GM19193 (cell line): ENCODE results near the gene CES5A.

Source experiments
- POLR2A ChIP-seq: IDR thresholded peaks from 4 replicates; pipeline ENCODE4 v1.6.1; 2011; ENCODE audit not compliant: insufficient read depth, insufficient read length; ENCODE audit errors: extremely low read depth

CES5A gene, protein sequence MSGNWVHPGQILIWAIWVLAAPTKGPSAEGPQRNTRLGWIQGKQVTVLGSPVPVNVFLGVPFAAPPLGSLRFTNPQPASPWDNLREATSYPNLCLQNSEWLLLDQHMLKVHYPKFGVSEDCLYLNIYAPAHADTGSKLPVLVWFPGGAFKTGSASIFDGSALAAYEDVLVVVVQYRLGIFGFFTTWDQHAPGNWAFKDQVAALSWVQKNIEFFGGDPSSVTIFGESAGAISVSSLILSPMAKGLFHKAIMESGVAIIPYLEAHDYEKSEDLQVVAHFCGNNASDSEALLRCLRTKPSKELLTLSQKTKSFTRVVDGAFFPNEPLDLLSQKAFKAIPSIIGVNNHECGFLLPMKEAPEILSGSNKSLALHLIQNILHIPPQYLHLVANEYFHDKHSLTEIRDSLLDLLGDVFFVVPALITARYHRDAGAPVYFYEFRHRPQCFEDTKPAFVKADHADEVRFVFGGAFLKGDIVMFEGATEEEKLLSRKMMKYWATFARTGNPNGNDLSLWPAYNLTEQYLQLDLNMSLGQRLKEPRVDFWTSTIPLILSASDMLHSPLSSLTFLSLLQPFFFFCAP

DNA sequence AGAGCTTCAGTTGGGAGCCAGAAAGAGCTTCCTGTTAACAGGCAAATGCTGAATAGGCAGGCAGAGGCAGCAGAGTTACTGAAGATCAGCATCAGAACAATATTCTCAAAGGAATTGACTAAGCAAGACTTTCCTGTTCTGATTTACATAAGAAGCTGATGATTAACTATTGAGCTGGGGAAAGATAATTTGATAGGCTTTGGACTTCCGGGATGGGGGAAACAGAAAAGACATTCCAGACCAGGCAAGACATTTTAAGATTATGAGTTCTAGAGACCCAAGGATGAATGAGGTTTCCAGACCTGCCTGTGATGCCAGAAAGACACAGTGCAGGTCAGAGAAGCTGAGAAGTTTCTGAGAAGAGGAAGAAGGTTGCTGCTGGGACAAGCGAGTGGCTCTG is at the start of gene CES5A:
TSS of gene CES5A (minus strand) at position 101 of the 400 bp plus-strand sequence. CDS start 152 bp downstream, outside the sequence.
- no peak for TF ChIP-seq POLR2A

DNA sequence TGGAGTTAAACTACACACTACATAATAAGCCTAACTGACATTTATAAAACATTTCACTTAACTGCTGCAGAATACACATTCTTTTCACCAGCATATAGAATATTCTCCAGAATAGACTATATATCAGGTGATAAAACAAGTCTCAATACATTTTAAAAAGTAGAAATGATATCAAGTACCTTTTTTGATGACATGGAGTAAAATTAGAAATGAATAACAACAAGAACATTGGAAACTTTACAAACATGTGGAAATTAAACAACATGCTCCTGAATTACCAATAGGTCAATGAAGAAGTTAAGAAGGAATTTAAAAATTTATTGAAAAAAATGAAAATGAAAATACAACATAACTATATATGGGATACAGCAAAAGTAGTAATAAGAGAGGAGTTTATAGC is 47.5 kb upstream of the CES5A start:
- no peak for TF ChIP-seq POLR2A

DNA sequence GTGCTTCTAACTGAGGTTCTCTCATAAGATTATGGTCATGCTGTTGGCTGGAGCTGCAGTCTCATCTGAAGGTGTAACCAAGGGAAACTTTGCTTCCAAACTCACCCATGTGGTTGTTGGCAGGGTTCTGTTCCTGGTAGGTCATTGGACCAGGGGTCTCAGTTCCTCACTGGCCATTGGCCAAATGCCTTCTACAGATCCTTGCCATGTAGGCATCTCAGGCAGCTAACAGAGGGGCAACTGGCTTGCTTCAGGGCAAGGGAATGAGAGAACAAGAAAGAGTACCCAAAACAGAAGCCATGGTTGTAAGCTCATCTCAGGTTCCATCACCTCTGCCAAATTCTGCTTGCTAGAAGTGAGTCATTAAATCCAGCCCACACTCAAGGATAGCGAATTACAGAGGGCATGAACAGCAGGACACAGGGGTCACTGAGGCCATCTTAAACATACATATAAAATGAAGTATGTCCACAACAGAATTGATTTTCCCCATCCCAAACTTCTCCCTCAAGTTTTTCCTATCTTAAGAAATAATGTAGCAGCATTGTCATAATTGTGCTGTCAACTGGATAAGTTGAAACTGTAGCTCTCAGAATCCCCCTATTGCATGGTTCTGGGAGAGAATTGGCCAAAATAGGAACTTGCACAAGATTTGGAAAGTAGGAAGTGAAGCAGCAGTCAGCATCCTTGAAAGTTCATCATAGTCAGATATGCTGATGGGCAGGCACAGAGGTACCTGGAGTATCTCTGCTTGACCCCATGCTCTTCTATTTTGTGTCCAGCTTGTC is 42.4 kb upstream of the CES5A start:
- no peak for TF ChIP-seq POLR2A

DNA sequence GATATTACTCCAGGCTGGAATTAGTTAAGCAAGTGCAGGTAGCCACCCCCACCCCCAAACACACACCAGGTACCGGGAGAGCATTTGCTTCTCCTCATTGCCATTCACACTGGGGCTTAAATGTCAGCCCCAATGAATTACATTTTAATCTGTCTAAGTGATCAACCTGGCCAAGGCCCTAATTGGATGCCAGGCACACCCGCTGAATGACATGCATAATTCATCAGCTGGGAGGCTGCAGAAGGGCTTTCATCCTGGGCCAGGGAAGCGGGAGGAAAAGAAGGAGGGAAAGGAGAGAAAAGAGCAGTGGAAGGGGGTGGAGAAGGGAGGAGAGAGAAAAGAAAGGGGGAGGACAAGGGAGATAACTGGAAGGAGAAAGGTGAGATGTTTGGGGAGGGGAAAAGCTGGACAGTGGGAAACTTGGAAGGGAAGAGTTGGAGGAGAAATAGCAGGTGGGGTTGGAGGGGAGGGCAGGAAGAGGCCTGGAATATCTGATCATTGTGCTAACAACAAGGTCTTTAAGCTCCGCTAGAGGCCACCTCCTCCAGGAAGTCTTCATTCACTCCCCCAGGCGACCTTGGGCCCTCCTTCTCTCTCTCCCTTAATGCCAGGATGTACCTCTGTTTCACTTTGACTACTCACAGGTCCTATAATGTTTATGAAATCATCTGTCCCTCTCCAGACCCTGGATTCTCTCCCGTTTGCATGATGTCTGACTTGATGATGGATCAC is 40.1 kb upstream of the CES5A start:
- no peak for TF ChIP-seq POLR2A

DNA sequence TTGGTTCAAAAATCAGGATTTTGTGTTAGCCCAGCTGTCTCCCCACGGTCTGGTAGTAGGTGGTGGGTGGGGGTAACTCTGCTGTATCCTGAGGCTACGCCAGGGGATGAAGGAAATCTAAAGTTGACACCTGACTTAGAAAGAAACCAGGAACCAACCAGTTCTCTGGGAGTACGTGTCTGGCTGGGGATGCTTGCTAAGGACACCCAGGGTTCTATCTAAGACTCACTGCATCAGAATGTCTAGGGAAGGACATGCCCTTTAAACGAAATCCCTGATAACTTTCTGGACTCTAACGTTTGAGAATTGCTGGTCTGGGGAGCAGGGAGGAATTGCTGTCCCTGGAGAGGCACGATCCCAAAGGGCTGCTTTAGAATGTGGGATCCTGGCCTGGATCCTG is 39.2 kb upstream of the CES5A start:
- TF ChIP-seq POLR2A: no peak

DNA sequence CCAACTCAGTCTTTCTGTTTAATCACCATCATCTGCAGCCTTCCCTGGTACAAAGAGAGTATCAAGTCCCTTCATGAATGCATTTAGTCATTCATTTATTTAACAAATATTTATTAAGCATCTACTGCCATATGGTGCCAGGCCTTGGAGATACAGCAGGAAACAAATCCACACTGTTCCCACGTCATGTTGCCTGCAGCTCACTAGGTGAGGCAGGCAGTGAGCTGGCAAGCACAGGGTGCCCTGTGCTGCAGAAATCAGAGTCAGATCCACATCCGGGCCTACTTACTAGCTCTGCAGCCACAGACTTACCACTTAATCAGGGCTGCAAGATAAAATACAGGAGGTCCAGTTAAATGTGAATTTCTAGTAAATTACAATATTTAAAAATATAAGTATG is 38.5 kb upstream of the CES5A start:
- no peak for TF ChIP-seq POLR2A

DNA sequence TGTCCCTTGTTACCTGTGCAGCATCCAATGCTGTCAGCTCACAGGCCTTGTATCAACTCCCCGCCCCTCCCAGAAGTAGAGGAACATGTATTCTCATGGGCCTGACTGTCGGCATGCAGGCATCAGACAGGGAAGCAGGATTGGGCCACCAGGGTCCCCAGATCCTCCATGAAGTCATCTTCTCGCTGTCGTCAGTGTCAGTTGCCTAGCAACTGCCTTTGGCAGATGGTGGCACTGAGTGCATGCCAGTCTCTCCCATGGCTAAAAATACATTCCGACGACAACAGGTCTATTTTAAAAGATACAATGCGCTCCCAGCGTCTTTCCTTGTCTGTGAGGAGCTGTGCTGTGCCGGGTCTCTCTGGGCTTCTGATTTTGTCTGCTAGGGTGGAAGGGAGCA is 36.8 kb upstream of the CES5A start:
- no peak for TF ChIP-seq POLR2A

DNA sequence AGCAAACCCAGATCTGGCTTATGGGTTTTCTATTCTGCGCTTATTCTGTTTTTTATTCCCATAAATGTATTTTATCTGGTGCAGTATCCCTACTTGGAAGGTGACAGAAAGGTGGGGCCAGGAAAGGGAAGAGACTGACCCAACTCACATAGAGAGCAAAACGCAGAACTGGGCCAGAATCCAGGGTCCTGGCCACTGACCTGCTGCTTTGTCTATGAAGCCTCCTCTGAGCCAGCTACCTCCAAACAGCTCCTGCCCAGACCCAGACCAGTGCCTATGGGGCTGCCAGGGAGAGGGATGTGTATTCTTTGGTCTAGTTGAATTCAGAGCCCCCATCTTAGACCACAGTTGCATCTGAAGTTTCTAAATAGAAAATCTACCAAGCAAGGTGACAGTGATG is 36.4 kb upstream of the CES5A start:
- no peak for TF ChIP-seq POLR2A

DNA sequence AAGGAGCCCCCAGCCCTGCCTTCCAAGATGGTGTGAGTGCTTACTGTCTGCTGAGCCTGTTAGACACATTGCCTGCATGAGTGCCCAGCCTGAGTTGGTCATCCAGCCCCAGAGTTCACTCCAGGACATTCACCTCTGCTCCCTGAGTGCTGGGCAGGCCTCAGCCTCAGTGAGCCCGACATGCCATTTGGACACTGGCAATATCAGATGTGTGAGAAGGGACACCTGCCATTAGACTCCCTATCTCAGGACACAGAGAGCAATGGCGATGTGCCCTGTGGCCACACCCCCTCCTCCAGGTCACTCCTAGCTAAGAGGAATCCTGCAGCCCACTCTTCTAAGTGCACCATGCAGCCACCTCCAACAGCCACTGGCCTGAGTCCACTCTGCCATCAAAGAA is 34.7 kb upstream of the CES5A start:
- no peak for TF ChIP-seq POLR2A

DNA sequence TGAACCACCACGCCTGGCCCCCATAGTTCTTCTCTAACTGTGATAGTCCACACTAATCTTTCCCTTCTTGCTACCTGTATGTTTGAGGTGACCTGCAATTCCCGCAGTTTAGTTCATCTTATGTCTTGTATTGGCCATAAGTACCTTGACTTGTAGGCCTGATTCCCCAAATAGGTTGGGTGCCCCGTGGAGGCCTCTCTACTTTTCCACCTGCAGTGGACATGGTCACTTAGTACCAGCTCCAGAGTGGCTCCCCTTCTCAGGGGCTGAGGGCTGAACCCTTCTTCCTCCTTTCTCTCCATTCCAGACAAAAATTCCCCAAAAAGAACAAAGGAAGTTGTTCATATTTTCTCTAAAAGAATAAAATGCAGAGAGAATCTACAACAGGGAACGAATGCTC is 33.5 kb upstream of the CES5A start:
- no peak for TF ChIP-seq POLR2A

DNA sequence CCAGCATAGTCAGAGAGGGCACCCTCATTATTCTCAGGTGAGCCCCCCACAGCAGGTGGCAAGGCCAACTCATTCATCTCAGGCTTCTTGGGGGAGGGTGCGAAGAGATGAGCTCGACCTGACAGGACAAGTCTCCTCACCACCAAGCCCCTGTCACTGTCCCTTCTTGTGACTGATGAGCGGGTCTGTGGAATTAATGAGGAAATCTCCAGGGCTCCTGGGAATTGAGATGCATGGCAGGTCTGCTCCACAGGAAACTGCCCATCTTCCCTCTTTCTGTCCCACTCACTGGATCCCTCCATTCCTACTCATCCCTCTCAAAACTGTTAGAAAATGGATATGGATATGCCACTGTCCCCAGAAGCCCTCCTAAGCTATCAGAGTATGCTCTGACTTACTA is 32.5 kb upstream of the CES5A start:
- TF ChIP-seq POLR2A: no peak

DNA sequence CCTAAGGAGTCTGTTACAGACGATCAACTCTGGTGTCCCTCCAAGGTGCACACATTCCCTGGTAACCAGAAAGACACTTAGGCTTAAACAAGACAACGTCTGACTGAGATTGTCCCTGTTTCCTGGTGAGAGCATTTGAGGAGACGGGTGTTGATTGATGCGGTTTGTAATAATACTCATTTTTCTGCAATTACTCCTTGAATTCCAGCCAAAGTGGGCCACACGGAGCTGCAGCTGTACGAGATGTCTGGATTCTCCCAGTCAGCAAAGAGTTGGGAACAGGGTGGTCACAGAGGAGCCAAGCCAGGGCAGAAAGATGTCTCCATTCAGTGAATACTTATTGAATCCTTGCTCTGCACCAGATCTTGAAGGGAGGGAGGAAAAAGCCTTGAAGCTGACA is 30.9 kb upstream of the CES5A start:
- TF ChIP-seq POLR2A: no peak

DNA sequence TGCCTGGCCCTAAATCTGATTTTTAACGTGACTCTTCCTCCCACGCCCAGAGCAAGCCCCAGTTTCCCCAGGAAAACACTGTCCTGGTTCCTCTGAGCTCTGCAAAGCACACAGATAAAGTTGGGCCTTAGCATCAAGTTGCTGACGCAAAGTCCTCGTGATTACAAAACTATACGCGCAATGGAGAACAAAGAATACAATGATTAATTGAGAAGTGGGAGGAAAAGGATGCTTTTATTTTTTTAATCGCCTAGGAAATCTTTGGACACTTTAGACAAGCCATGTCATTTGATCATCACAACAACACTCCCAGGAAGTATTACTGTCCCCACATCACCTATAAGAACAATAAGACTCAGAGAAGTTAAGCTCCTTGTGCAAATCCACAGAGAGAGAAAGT is 30.5 kb upstream of the CES5A start:
- no peak for TF ChIP-seq POLR2A

DNA sequence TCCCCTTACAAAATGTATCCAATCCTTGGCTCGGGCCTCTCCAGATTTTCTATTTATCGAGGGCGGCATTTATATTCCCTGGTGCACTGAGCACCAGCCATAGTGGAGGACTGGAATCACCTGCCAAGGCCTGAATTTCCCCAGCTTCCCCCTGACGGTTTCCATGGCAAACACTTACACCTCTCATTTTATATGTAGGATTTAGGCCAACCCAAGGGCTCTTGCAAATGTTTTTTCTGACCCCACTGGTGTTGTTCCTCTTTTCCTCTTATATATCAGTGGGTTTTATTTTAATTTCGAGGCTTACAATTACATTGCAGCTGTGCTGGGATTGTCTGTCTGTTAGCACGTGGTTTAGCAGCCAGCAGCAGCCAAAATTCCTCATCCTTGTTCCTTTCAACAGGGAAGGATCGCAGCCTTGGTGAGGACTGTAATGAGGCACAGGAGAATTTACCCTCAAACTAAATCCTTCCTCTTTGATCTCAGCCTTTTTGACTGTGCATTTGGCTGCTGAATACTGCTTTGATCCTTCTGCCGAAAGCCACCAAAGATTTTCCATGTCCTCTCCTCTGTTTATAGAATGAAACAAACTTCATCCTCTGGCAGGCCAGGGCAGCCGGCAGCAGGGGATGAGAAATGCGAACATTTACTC is 26.5 kb upstream of the CES5A start:
- no peak for TF ChIP-seq POLR2A
